ENCODE data around the gene TAS2R46. TPM values are rescaled to one million over a fixed set of nuclear protein-coding genes. Genes with fewer than 3 reads are reported as not detected.
A peak's percentile ranks its signal among the peaks of the same experiment; 100 is the strongest.

The TAS2R46 gene
- total RNA-seq, 1 donor = 4.7 TPM

GRCh38 chr12:11089246-11089645 is 27.2 kb upstream of the TAS2R46 start:
- H3K4me3 ChIP-seq (ENCODE audit: low read depth, low read length) = no peak overlapping the region
- DNase-seq (ENCODE audit: low read depth) = no peak
- TF ChIP-seq CTCF (IDR thresholded peaks at IDR 0.05; ENCODE audit: insufficient read depth, low read length) = no peak

- TF ChIP-seq CTCF (IDR thresholded peaks at IDR 0.05; ENCODE audit: insufficient read depth, low read length) = no peak
- peak; percentile 34 for DNase-seq (ENCODE audit: low read depth)
- no peak overlapping the region for H3K4me3 ChIP-seq (ENCODE audit: low read depth, low read length)
Observed at GRCh38 chr12:11085419-11085818, 23.3 kb upstream of the TAS2R46 start.

- TF ChIP-seq CTCF (IDR thresholded peaks at IDR 0.05; ENCODE audit: insufficient read depth, low read length) = no peak
Observed at GRCh38 chr12:11081987-11082386, 19.9 kb upstream of the TAS2R46 start.

GRCh38 chr12:11078246-11078645 is 16.2 kb upstream of the TAS2R46 start:
- H3K4me3 ChIP-seq (ENCODE audit: low read depth, low read length) = no peak overlapping the region
- TF ChIP-seq CTCF (IDR thresholded peaks at IDR 0.05; ENCODE audit: insufficient read depth, low read length) = no peak
- DNase-seq (ENCODE audit: low read depth) = no peak

More at GRCh38 chr12:11081987-11082386, 19.9 kb upstream of the TAS2R46 start:
- H3K4me3 ChIP-seq (ENCODE audit: low read depth, low read length) = no peak overlapping the region
- DNase-seq (ENCODE audit: low read depth) = no peak

- no peak overlapping the region for H3K4me3 ChIP-seq (ENCODE audit: low read depth, low read length)
- no peak for DNase-seq (ENCODE audit: low read depth)
- TF ChIP-seq CTCF (IDR thresholded peaks at IDR 0.05; ENCODE audit: insufficient read depth, low read length) = no peak
Observed at GRCh38 chr12:11075642-11076041, 13.5 kb upstream of the TAS2R46 start.

GRCh38 chr12:11071414-11071813 is 9.3 kb upstream of the TAS2R46 start:
- DNase-seq (ENCODE audit: low read depth) = no peak
- H3K4me3 ChIP-seq (ENCODE audit: low read depth, low read length) = no peak overlapping the region
- no peak for TF ChIP-seq CTCF (IDR thresholded peaks at IDR 0.05; ENCODE audit: insufficient read depth, low read length)

GRCh38 chr12:11070999-11071398 is 8.9 kb upstream of the TAS2R46 start:
- no peak for TF ChIP-seq CTCF (IDR thresholded peaks at IDR 0.05; ENCODE audit: insufficient read depth, low read length)
- DNase-seq (ENCODE audit: low read depth) = no peak
- no peak overlapping the region for H3K4me3 ChIP-seq (ENCODE audit: low read depth, low read length)
